Stimulated activated CD8-positive, alpha-beta memory T cell treated with anti-CD3 and anti-CD28 coated beads, Interleukin-15, amount 100 ng/mL, for 24 hours (primary cell): ENCODE data around the gene SEC24C.
"Not testable (repeated sequence)": the region's sequence is repeated elsewhere in the genome, so short reads cannot be mapped to it uniquely, and the experiment has no call there.

Experiments used
- DNase-seq: peaks from one replicate; pipeline ENCODE4 v3.0.0-alpha.2; 2020; ENCODE audit warnings: low read depth

Gene SEC24C

DNA sequence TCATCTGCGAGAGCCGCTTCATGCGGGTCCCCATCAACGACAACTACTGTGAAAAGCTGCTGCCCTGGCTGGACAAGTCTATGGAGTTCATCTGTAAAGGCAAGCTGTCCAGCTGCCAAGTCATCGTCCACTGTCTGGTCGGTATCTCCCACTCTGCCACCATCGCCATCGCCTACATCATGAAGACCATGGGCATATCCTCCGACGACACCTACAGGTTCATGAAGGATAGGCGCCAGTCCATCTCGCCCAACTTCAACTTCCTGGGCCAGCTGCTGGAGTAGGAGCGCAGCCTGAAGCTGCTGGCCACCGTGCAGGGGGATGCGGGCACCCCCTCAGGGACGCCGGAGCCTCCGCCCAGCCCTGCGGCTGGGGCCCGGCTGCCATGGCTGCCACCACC is 11.7 kb upstream of the SEC24C start:
- no peak for DNase-seq

DNA sequence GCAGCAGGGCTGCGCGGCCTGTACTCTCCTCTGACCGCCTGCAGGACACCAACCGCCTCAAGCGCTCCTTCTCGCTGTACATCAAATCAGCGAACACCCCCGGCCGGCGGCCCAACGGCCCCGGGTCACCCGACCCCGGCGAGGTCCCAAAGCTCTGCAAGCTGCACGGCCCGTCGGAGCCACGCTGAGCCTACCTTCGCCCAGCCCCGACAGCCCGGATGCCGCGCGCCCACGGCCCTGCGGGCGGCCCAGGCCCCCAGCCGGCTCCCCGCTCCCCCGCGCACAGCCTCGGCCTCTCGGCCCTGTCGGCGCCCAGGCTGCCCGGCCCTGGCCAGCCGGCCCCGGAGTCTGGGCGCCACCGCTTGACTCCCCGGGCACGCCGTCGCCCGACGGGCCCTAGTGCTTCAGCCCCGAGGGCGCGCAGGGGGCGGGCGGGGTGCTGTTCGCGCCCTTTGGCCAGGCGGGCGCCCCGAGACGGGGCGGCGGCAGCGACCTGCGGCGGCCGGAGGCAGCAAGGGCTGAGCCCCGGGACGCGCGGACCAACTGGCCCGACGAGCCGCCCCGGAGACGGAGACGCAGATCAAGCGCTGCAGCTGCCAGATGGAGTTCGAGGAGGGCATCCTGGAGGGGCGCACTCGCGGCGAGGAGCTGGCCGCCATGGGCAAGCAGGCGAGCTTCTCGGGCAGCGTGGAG is 11.1 kb upstream of the SEC24C start:
- DNase-seq: no peak

- no peak for DNase-seq
These were observed 10.0 kb upstream of the SEC24C start for GRCh38 chr10:73734028-73734720.

GRCh38 chr10:73734796-73735305 is 9.3 kb upstream of the SEC24C start:
- DNase-seq: no peak

DNA sequence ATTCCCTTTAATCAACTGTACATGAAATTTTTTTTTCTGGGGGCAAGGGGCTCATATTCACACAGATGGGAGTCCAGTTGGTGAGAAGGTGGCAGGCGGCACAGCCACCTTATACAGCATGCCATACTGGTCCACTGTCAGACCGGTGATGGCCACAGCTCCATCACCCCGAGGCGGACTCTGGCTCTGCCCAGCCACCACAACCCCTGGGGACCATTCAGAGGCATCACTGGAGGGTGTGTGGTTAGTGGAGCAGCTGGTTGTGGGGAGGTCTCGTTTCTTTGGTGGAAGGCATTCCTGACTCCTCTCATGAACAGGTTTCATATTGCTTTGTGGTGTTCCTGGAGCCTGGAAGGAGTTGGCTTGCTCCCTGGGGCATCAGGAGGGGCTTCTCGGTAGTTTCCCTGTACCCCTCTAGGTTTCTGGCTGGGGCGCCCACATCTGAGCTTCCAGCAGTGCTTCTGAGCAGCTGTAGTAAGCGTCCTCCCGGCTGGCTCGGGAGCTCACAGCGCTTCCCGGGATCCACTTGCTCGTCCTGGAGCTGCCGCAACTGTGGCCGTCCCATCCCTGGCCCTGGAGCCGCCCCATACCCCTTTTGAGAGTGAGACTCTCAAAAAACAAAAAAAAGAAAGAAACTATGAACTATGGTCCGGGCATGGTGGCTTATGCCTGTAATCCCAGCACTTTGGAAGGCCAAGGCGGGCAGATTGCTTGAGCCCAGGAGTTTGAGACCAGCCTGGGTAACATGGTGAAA is 3.5 kb upstream of the SEC24C start:
- DNase-seq: not testable (repeated sequence)

GRCh38 chr10:73742454-73742734 is 1.8 kb upstream of the SEC24C start:
- no peak for DNase-seq

GRCh38 chr10:73743327-73743904 is 756 bp upstream of the SEC24C start:
- DNase-seq: no peak

DNA sequence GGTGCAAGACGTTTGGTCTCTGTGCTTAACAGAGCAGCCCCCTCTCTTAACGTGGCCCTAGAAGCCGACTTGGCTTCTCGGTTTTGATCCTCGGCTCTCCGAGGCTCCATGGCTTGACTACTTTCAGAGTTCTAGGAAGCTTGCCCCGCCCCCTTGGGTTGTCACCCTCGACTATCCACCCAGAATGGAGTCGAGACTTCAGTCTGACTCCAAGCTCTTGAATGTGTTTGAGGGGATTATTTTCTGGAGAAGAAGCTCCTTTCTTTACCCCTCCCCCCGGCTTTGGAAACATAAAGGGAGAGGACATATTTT is 448 bp downstream of the SEC24C start:
- DNase-seq: no peak

- no peak for DNase-seq
These were observed 2.5 kb downstream of the SEC24C start for GRCh38 chr10:73746721-73747120.

DNA sequence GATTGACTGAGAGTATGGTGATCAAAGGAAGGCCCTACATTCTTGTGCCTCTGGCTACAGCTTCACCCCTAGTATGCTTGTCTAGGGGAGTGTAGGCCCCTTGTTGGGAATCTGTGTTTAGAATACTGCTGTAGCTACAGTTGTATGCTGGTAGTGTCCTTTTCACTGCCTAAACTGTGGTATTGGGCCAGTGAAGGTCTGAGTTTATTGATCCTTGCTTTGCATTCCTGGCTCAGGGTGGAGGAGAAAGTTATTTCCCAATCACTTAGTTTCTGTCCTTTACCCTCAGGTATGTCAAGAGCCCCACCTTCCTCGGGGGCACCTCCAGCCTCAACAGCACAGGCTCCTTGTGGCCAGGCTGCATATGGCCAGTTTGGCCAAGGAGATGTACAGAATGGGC is 6.6 kb downstream of the SEC24C start:
- no peak for DNase-seq

- DNase-seq: no peak
These were observed 12.0 kb downstream of the SEC24C start for GRCh38 chr10:73756183-73756582.

DNA sequence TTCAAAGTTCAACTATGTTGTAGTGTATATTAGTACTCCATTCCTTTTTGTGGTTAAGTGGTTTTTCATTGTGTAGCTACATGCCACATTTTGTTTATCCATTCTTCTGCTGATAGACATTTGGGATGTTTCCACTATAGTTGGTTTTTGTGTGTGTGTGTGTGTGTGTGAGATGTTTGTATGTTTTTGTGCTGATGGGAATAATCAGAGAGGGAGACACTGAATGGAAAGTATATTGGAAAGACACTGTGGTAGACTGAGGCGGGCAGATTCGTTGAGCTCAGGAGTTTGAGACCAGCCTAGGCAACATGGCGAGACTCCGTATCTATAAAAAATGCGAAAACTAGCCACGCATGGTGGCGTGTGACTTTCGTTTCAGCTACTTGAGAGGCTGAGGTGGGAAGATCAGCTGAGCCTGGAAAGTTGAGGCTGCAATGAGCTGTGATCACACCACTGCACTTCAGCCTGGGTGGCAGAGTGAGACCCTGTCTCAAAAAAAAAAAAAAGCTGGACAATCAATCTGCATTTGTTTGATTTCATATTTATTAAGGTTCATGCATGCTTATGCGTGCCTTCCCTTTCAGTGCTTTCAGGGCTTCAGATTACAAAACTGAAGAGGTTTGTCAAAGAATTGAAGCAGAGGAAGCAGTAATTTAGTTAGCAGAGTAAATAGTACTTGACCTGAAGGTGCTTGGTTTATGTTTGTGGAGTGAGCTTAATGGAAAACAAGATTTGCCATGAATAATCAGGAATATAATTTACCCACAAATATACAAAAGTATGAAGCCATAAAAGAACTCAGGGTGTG is 14.7 kb downstream of the SEC24C start:
- DNase-seq: no peak

- no peak for DNase-seq
These were observed 15.4 kb downstream of the SEC24C start for GRCh38 chr10:73759512-73760115.

DNA sequence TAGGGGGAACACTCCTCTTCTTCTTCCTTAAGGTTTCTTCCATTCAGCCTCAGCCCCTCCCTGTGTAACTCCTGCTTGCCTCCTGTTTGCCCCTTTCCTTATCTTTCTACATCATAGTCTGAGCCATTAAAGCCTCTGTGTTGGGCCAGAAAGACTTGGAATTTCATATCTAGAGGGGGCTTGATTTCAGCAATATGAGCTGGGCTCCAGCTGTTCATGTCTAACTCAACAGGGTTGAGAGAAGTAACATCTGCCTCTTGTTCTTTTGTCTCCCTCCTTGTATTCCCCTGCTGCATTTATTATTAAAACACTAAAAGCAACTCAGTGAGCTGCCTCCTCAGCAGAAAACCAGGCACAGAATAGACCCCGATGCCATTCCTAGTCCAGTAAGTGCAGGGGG is 17.6 kb downstream of the SEC24C start:
- DNase-seq: no peak

- DNase-seq: no peak
These were observed 18.7 kb downstream of the SEC24C start for GRCh38 chr10:73762915-73763314.

DNA sequence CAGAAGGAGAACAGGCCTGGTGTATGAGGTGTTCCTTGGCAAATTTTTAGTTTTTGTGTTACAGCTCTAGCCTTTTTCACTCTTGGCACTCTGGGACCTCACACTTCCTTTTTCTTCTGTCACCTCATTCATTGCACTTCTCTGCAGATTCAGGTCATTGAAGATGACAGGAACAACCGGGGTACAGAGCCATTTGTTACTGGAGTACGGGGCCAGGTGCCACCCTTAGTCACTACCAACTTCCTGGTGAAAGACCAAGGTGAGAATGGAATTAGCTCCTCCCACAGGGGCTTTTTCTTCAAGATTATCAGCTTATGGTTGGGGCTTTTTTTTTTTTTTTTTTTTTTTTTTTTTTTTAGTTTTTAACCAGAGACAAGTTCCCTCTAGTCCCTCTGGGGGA is 19.2 kb downstream of the SEC24C start:
- no peak for DNase-seq

DNA sequence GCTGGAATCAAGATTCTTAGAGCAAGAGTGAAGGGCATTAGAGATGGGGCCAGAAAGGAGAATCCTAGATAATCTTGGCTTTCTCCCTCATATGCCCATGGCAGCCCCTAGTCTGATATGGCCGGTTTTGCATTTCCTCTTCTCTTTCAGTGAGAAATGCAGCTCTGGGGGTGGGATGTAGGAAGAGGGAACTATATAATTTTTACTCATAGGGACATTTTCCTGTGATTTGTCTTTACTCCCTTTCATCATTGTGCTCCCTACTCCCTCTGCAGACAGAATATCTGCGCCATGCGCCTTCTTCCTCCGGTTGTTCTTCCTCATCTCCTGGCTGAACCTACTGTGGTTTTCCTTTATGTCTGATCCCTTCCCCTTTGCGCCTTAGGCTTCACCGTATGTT is 20.9 kb downstream of the SEC24C start:
- no peak for DNase-seq

- DNase-seq: no peak
These were observed 24.7 kb downstream of the SEC24C start for GRCh38 chr10:73768881-73769280.

DNA sequence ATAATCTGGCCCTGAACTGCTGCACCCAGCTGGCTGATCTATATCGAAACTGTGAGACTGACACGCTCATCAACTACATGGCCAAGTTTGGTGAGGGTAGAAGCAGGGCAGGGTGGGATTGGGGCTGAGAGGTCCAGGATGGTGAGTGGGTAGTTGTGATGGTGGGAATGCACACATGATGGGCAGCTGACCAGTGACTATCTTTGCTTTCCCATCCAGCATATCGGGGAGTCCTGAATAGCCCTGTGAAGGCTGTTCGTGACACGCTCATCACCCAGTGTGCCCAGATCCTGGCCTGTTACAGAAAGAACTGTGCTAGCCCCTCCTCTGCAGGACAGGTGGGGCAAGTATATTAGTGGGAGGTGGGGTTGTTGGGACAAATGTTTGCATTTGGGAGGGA is 25.2 kb downstream of the SEC24C start:
- no peak for DNase-seq

DNA sequence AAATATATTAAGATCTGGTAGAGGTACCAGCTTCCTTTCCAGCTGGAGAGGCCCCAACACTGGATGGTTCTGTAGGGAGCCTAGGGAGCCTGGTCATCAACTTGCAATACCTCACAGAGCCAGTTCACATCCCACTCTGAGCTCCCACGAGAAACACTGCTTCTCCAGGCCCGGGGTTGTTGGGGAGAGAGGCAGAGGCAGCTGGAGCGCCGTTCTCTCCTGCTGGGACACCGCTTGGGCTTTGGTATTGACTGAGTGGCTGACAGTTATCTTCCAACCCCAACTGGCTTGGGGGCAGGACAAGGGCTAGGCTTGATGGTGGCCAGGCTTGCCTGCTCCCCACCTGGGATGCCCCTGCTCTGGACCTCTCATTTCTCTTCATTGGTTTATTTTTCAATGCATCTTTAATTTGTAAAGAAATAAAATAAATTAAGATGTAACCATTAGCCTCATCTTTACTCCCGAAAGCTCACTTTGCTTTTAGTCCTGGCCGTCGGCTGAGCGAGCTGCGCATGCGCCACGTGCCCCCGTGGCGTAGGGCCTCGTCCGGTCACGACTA is 27.6 kb downstream of the SEC24C start:
- DNase-seq: no peak
